Panc1 (cell line): Measurements from ENCODE around the gene RXRG. TPM values are rescaled to one million over a fixed set of nuclear protein-coding genes. Genes with fewer than 3 reads are reported as not detected.

Source experiments
- ATAC-seq: fragments of 200-7000 bp; cut with Tn5 transposase; 2 replicates; pipeline ENCODE4 v1.9.1; 2020; ENCODE audit warnings: mild to moderate bottlenecking, moderate library complexity
- BruUV-seq: library from RNA; stranded (reverse); fragments of 400-500 nt; replicated peaks from 2 replicates; lab custom pipeline; 2021; lab: Mats Ljungman, UMichigan
- CTCF ChIA-PET: fragments of 300-600 bp; sonication (Branson Sonifier 250); formaldehyde crosslinking; loops from one replicate; lab custom pipeline; 2022; ENCODE audit warnings: antibody characterized with exemption; lab: Charles Lee
- POLR2A ChIA-PET: fragments of 300-600 bp; sonication (Branson Sonifier 250); formaldehyde crosslinking; loops from one replicate; lab custom pipeline; 2022; ENCODE audit warnings: antibody characterized with exemption; lab: Charles Lee
- DNase-seq: peaks from one replicate; pipeline ENCODE4 v3.0.0-alpha.2; 2010; ENCODE audit warnings: low read depth, low spot score
- H3K27ac ChIP-seq: 2 replicates; pipeline ENCODE4 v1.5.1; 2011; ENCODE audit warnings: mild to moderate bottlenecking, low read length, inconsistent platforms
- H3K27me3 ChIP-seq: fragments of 200-500 bp; sonication (Bioruptor generic); 2 replicates; pipeline ENCODE4 v1.6.0; 2014; ENCODE audit warnings: low read length, inconsistent platforms; ENCODE audit not compliant: control insufficient read depth, insufficient read depth
- H3K36me3 ChIP-seq: fragments of 200-500 bp; sonication (Bioruptor generic); 2 replicates; pipeline ENCODE4 v1.5.1; 2014; ENCODE audit warnings: inconsistent platforms, mild to moderate bottlenecking, low read length, moderate library complexity; ENCODE audit not compliant: control insufficient read depth, insufficient read depth
- H3K4me1 ChIP-seq: 2 replicates; pipeline ENCODE4 v1.5.1; 2011; ENCODE audit warnings: inconsistent platforms, mild to moderate bottlenecking, low read length, moderate library complexity; ENCODE audit not compliant: control insufficient read depth, insufficient read depth
- H3K4me3 ChIP-seq, 2 experiments: 2 replicates each; pipeline ENCODE4 v1.5.1; 2011 to 2012; ENCODE audit warnings: low read depth in 2 of 2, low read length in 2 of 2, mild to moderate bottlenecking in 2 of 2, inconsistent platforms in 1 of 2, moderate library complexity in 1 of 2
- H3K9me3 ChIP-seq: fragments of 200-500 bp; sonication (Bioruptor generic); 2 replicates; pipeline ENCODE4 v1.5.1; 2014; ENCODE audit warnings: low read depth, mild to moderate bottlenecking, inconsistent platforms, low read length, moderate library complexity; ENCODE audit not compliant: control insufficient read depth, insufficient read depth
- CTCF ChIP-seq: fragments of 450-650 bp; IDR thresholded peaks from 2 replicates; pipeline ENCODE4 v1.5.1; 2017; ENCODE audit warnings: mild to moderate bottlenecking
- POLR2AphosphoS5 ChIP-seq: IDR thresholded peaks from 2 replicates; pipeline ENCODE4 v1.6.1; 2012; ENCODE audit warnings: mild to moderate bottlenecking, low read depth, low read length, moderate library complexity
- REST ChIP-seq, 2 experiments: IDR thresholded peaks; 2 replicates each; pipeline ENCODE4 v1.6.1; 2011 to 2012; ENCODE audit warnings: low read depth in 2 of 2, control low read depth in 1 of 2, low read length in 1 of 2, mild to moderate bottlenecking in 1 of 2, moderate library complexity in 1 of 2; ENCODE audit not compliant: insufficient read depth in 1 of 2
- SIN3A ChIP-seq: IDR thresholded peaks from 2 replicates; pipeline ENCODE4 v1.6.1; 2012; ENCODE audit warnings: low read depth, mild to moderate bottlenecking, low read length, moderate library complexity, borderline replicate concordance; ENCODE audit not compliant: insufficient read depth
- TCF7L2 ChIP-seq: IDR thresholded peaks from 2 replicates; pipeline ENCODE4 v1.6.1; 2011; ENCODE audit warnings: mild to moderate bottlenecking, low read depth, low read length, inconsistent platforms
- in situ Hi-C: cut with HindIII; loops from 2 replicates; pipeline ENCODE4 v1.10.0; 2016; ENCODE audit warnings: low sequenced_read_pairs, low pct_unique_long_range_greater_than_20kb
- intact Hi-C: fragments of 100-400 bp; cut with micrococcal nuclease; formaldehyde crosslinking; loops from one replicate; pipeline ENCODE4 v1.10.0; 2022; ENCODE audit not compliant: unreplicated experiment
- total RNA-seq: library from RNA; stranded (reverse); gene quantifications from one replicate; pipeline ENCODE4 v1.2.1, GENCODE V29; 2021; ENCODE audit not compliant: unreplicated experiment

The RXRG gene
- total RNA-seq, 1 experiment from 2014 or later: not detected

- Histone ChIP-seq H3K27me3 (no peaks in the 10 kb centered on the region; the same call in none of the 2 replicates), H3K4me1 (no peaks in the 10 kb centered on the region), H3K27ac (no peak overlapping the region), H3K9me3 (no peaks in the 10 kb centered on the region), H3K36me3 (no peaks in the 10 kb centered on the region), H3K4me3 (no peak overlapping the region)
- DNase-seq: no peak
- no TSS peak for BruUV-seq
- ChIA-PET CTCF (no interaction called here), POLR2A (no interaction called here)
- in situ Hi-C loops: no loop called here
- ATAC-seq: no peak
- TF ChIP-seq REST (IDR thresholded peaks at IDR 0.05; ENCODE audit: insufficient read depth in 1 of 2, low read depth in 2 of 2, low read length in 1 of 2) (no peak), SIN3A (no peak), CTCF (no peak), TCF7L2 (no peak), POLR2AphosphoS5 (no peak)
- intact Hi-C loops: no loop called here
Measured at GRCh38 chr1:165456861-165457260, 11.9 kb upstream of the RXRG start.

GRCh38 chr1:165456114-165456513 lies 11.2 kb upstream of the RXRG start:
- H3K4me1 ChIP-seq: no peaks in the 10 kb centered on the region
- ChIA-PET CTCF (no interaction called here), POLR2A (no interaction called here)
- BruUV-seq: no TSS peak
- H3K9me3 ChIP-seq: no peaks in the 10 kb centered on the region
- in situ Hi-C loops: no loop called here
- DNase-seq (no peak), ATAC-seq (no peak)
- no peak overlapping the region for H3K4me3 ChIP-seq
- TF ChIP-seq POLR2AphosphoS5: no peak
- no peak for TF ChIP-seq SIN3A
- no peak for TF ChIP-seq TCF7L2
- intact Hi-C loops: no loop called here
- H3K27me3 ChIP-seq: no peaks in the 10 kb centered on the region; the same call in 1 of the 2 replicates
- no peaks in the 10 kb centered on the region for H3K36me3 ChIP-seq
- H3K27ac ChIP-seq: no peak overlapping the region

GRCh38 chr1:165455111-165455510 lies 10.2 kb upstream of the RXRG start:
- ChIA-PET POLR2A (no interaction called here), CTCF (interaction anchor here (0.7 kb wide), 1 partner anchor 144 kb away, joined by 6 read pairs; no protein-coding TSS in a partner anchor)
- in situ Hi-C loops: no loop called here
- no peak overlapping the region for H3K4me3 ChIP-seq
- intact Hi-C loops: no loop called here
- ATAC-seq (no peak), DNase-seq (no peak)
- H3K9me3 ChIP-seq: no peaks in the 10 kb centered on the region
- H3K27ac ChIP-seq: no peak overlapping the region
- peaks cover 4% of the 10 kb centered on the region; the same call in 1 of the 2 replicates for H3K27me3 ChIP-seq
- H3K36me3 ChIP-seq: no peaks in the 10 kb centered on the region
- no TSS peak for BruUV-seq
- TF ChIP-seq CTCF (no peak), SIN3A (no peak)
- H3K4me1 ChIP-seq: no peaks in the 10 kb centered on the region
